GM12878 (cell line): ENCODE data around the gene MANF. TPM values are rescaled to one million over a fixed set of nuclear protein-coding genes. Genes with fewer than 3 reads are reported as not detected.

Experiments
- BHLHE40 ChIP-seq, 2 experiments: fragments of 450-650 bp in 1 of 2; IDR thresholded peaks; 2 replicates each; pipeline ENCODE4 v1.6.1; 2011 to 2017; ENCODE audit warnings: low read depth in 2 of 2, borderline replicate concordance in 1 of 2, improper control_type of control experiment in 1 of 2, low read length in 1 of 2, mild to moderate bottlenecking in 1 of 2
- CBX5 ChIP-seq: sonication (generic); IDR thresholded peaks from 2 replicates; pipeline ENCODE4 v1.6.1; 2016; ENCODE audit warnings: low read depth, moderate library complexity, mild to moderate bottlenecking, inconsistent platforms
- CHD2 ChIP-seq: IDR thresholded peaks from 2 replicates; pipeline ENCODE4 v1.6.1; 2011; ENCODE audit warnings: low read depth, low read length, improper control_type of control experiment, borderline replicate concordance
- DPF2 ChIP-seq: fragments of 450-650 bp; IDR thresholded peaks from 2 replicates; pipeline ENCODE4 v1.6.1; 2017; ENCODE audit warnings: mild to moderate bottlenecking
- EGR1 ChIP-seq, 2 experiments: IDR thresholded peaks; 1 replicate in 1 of 2; 2 replicates in 1 of 2; pipeline ENCODE4 v1.6.1; 2011 to 2012; ENCODE audit warnings: low read depth in 2 of 2, low read length in 2 of 2, borderline replicate concordance in 1 of 2, mild to moderate bottlenecking in 1 of 2, moderate library complexity in 1 of 2
- GATAD2B ChIP-seq: fragments of 450-650 bp; conservative IDR thresholded peaks from 2 replicates; pipeline ENCODE4 v1.6.1; 2017; ENCODE audit warnings: low read depth, mild to moderate bottlenecking, moderate library complexity
- JUNB ChIP-seq: IDR thresholded peaks from 2 replicates; pipeline ENCODE4 v1.6.1; 2016; ENCODE audit warnings: antibody characterized with exemption, mild to moderate bottlenecking
- LARP7 ChIP-seq: fragments of 450-650 bp; IDR thresholded peaks from 2 replicates; pipeline ENCODE4 v1.6.1; 2017; ENCODE audit warnings: mild to moderate bottlenecking
- MTA3 ChIP-seq: IDR thresholded peaks from 2 replicates; pipeline ENCODE4 v1.6.1; 2012; ENCODE audit warnings: low read length, inconsistent platforms, borderline replicate concordance
- NBN ChIP-seq: fragments of 450-650 bp; IDR thresholded peaks from 2 replicates; pipeline ENCODE4 v1.6.1; 2016
- POLR2AphosphoS5 ChIP-seq: IDR thresholded peaks from 2 replicates; pipeline ENCODE4 v1.6.1; 2011; ENCODE audit warnings: mild to moderate bottlenecking, low read length, inconsistent platforms
- RAD21 ChIP-seq: IDR thresholded peaks from 2 replicates; pipeline ENCODE4 v1.6.1; 2011; ENCODE audit warnings: mild to moderate bottlenecking, low read depth, low read length, moderate library complexity; ENCODE audit not compliant: insufficient read depth
- RAD51 ChIP-seq: fragments of 450-650 bp; IDR thresholded peaks from 2 replicates; pipeline ENCODE4 v1.6.1; 2016; ENCODE audit warnings: moderate library complexity, mild to moderate bottlenecking, inconsistent platforms
- RCOR1 ChIP-seq: conservative IDR thresholded peaks from 2 replicates; pipeline ENCODE4 v1.6.1; 2012; ENCODE audit warnings: low read depth, low read length, improper control_type of control experiment
- SMAD1 ChIP-seq: fragments of 450-650 bp; IDR thresholded peaks from 2 replicates; pipeline ENCODE4 v1.6.1; 2018; ENCODE audit warnings: mild to moderate bottlenecking, low read depth; ENCODE audit not compliant: partially characterized antibody
- SREBF1 ChIP-seq: IDR thresholded peaks from 2 replicates; pipeline ENCODE4 v1.6.1; 2012; ENCODE audit warnings: mild to moderate bottlenecking, low read length
- SUPT20H ChIP-seq: IDR thresholded peaks from 2 replicates; pipeline ENCODE4 v1.6.1; 2011; ENCODE audit warnings: low read depth, mild to moderate bottlenecking, low read length, moderate library complexity, borderline replicate concordance; ENCODE audit not compliant: control insufficient read depth
- TAF1 ChIP-seq: IDR thresholded peaks from 2 replicates; pipeline ENCODE4 v1.6.1; 2011; ENCODE audit warnings: mild to moderate bottlenecking, low read depth, low read length, borderline replicate concordance
- polyA plus RNA-seq, 11 experiments: library from polyadenylated mRNA; depleted of rRNA in 4 of 11; unstranded in 6 of 11; stranded (reverse) in 5 of 11; fragments of >200 nt; fragmentation: Nextera tagmentation in 4 of 11; fragmentation: Illumina TruSeq in 1 of 11; extraction: Ambion mirVana in 4 of 11; extraction: Trizol in 1 of 11; gene quantifications; 1 replicate in 1 of 11; 2 replicates in 10 of 11; pipeline versions ENCODE4 v1.2.1 to v1.2.3, GENCODE V29; 2011 to 2016; ENCODE audit warnings: inconsistent platforms in 2 of 11, missing spikeins in 2 of 11, low read depth in 1 of 11
- total RNA-seq, 4 experiments: library from RNA; depleted of rRNA in 3 of 4; stranded (reverse); fragments of >200 nt in 3 of 4; fragmentation: Illumina TruSeq in 1 of 4; extraction: Trizol in 1 of 4; gene quantifications; 2 replicates each; pipeline versions ENCODE4 v1.2.1 to v1.2.3, GENCODE V29; 2013 to 2021
- TF ChIP-seq, protein P1 (sequence below): IDR thresholded peaks from 2 replicates; pipeline ENCODE4 v1.6.1; 2012; ENCODE audit warnings: mild to moderate bottlenecking, low read depth, low read length
- TF ChIP-seq, protein P2 (sequence below): IDR thresholded peaks from 2 replicates; pipeline ENCODE4 v1.6.1; 2012; ENCODE audit warnings: low read depth, low read length, improper control_type of control experiment
- TF ChIP-seq, protein P3 (sequence below): fragments of 450-650 bp; IDR thresholded peaks from 2 replicates; pipeline ENCODE4 v1.6.1; 2017; ENCODE audit warnings: low read depth, mild to moderate bottlenecking, moderate library complexity
- TF ChIP-seq, protein P4 (sequence below): fragments of 450-650 bp; IDR thresholded peaks from 2 replicates; pipeline ENCODE4 v1.6.1; 2014; ENCODE audit warnings: mild to moderate bottlenecking
- TF ChIP-seq, protein P5 (sequence below): IDR thresholded peaks from 2 replicates; pipeline ENCODE4 v1.6.1; 2011; ENCODE audit warnings: borderline replicate concordance, low read depth, mild to moderate bottlenecking, moderate library complexity, low read length; ENCODE audit not compliant: insufficient read depth, poor library complexity, severe bottlenecking

The MANF gene
- total and polyA plus RNA-seq, 10 of the 15 experiments (the other 5 are each of a cell fraction or from before 2014, with no cell fraction given): 22.0 to 120 (median 82.9) TPM

DNA sequence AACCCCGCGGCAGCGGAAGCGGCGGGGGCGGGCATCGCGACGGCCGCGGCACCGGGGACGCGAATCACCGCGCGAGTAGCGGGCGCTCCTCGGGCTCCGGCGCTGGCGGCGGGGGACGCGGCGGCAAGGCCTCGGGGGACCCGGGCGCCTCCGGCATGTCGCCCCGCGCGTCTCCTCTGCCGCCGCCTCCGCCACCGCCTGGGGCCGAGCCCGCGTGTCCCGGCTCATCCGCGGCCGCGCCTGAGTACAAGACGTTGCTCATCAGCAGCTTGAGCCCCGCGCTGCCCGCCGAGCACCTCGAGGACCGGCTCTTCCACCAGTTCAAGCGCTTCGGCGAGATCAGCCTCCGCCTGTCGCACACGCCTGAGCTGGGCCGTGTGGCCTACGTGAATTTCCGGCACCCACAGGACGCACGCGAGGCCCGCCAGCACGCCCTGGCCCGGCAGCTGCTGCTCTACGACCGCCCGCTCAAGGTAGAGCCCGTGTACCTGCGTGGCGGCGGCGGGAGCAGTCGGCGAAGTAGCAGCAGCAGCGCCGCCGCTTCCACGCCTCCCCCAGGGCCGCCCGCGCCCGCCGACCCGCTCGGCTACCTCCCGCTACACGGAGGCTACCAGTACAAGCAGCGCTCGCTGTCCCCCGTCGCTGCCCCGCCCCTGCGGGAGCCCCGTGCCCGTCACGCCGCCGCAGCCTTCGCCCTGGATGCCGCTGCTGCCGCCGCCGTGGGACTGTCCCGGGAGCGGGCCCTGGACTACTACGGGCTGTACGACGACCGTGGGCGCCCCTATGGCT lies 6.7 kb downstream of the MANF start (continued):
- TF ChIP-seq, protein P1, sequence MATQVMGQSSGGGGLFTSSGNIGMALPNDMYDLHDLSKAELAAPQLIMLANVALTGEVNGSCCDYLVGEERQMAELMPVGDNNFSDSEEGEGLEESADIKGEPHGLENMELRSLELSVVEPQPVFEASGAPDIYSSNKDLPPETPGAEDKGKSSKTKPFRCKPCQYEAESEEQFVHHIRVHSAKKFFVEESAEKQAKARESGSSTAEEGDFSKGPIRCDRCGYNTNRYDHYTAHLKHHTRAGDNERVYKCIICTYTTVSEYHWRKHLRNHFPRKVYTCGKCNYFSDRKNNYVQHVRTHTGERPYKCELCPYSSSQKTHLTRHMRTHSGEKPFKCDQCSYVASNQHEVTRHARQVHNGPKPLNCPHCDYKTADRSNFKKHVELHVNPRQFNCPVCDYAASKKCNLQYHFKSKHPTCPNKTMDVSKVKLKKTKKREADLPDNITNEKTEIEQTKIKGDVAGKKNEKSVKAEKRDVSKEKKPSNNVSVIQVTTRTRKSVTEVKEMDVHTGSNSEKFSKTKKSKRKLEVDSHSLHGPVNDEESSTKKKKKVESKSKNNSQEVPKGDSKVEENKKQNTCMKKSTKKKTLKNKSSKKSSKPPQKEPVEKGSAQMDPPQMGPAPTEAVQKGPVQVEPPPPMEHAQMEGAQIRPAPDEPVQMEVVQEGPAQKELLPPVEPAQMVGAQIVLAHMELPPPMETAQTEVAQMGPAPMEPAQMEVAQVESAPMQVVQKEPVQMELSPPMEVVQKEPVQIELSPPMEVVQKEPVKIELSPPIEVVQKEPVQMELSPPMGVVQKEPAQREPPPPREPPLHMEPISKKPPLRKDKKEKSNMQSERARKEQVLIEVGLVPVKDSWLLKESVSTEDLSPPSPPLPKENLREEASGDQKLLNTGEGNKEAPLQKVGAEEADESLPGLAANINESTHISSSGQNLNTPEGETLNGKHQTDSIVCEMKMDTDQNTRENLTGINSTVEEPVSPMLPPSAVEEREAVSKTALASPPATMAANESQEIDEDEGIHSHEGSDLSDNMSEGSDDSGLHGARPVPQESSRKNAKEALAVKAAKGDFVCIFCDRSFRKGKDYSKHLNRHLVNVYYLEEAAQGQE: no peak
- TF ChIP-seq, protein P2, sequence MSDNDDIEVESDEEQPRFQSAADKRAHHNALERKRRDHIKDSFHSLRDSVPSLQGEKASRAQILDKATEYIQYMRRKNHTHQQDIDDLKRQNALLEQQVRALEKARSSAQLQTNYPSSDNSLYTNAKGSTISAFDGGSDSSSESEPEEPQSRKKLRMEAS: peak; percentile 16; the same call in 1 of the 2 replicates
- TF ChIP-seq SUPT20H (no peak), SREBF1 (no peak), MTA3 (no peak), LARP7 (no peak; the same call in 1 of the 2 replicates), NBN (no peak), GATAD2B (peak; percentile 31; the same call in 1 of the 2 replicates), EGR1 (IDR thresholded peaks at IDR 0.05; ENCODE audit: borderline replicate concordance in 1 of 2, low read depth in 2 of 2, low read length in 2 of 2) (no peak), DPF2 (0 out of 2 replicates have a peak, but pooled peaks have one; percentile 22), SMAD1 (no peak), RAD21 (no peak), POLR2AphosphoS5 (no peak), TAF1 (no peak), BHLHE40 (IDR thresholded peaks at IDR 0.05; ENCODE audit: borderline replicate concordance in 1 of 2, low read depth in 2 of 2, low read length in 1 of 2) (peak in 1 of 2 experiments; percentile 53; a peak in 2 of 4 replicates), CHD2 (no peak), RAD51 (no peak), CBX5 (no peak), JUNB (no peak), RCOR1 (no peak)
- TF ChIP-seq, protein P3, sequence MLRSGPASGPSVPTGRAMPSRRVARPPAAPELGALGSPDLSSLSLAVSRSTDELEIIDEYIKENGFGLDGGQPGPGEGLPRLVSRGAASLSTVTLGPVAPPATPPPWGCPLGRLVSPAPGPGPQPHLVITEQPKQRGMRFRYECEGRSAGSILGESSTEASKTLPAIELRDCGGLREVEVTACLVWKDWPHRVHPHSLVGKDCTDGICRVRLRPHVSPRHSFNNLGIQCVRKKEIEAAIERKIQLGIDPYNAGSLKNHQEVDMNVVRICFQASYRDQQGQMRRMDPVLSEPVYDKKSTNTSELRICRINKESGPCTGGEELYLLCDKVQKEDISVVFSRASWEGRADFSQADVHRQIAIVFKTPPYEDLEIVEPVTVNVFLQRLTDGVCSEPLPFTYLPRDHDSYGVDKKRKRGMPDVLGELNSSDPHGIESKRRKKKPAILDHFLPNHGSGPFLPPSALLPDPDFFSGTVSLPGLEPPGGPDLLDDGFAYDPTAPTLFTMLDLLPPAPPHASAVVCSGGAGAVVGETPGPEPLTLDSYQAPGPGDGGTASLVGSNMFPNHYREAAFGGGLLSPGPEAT: no peak
- TF ChIP-seq, protein P4, sequence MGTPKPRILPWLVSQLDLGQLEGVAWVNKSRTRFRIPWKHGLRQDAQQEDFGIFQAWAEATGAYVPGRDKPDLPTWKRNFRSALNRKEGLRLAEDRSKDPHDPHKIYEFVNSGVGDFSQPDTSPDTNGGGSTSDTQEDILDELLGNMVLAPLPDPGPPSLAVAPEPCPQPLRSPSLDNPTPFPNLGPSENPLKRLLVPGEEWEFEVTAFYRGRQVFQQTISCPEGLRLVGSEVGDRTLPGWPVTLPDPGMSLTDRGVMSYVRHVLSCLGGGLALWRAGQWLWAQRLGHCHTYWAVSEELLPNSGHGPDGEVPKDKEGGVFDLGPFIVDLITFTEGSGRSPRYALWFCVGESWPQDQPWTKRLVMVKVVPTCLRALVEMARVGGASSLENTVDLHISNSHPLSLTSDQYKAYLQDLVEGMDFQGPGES: no peak
- TF ChIP-seq, protein P5, sequence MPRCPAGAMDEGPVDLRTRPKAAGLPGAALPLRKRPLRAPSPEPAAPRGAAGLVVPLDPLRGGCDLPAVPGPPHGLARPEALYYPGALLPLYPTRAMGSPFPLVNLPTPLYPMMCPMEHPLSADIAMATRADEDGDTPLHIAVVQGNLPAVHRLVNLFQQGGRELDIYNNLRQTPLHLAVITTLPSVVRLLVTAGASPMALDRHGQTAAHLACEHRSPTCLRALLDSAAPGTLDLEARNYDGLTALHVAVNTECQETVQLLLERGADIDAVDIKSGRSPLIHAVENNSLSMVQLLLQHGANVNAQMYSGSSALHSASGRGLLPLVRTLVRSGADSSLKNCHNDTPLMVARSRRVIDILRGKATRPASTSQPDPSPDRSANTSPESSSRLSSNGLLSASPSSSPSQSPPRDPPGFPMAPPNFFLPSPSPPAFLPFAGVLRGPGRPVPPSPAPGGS: peak; percentile 2
